ENCODE data around the gene USP40.

Gene USP40

GRCh38 chr2:233480490-233481202, 85.9 kb downstream of the USP40 start:
- Histone ChIP-seq H3K4me3 (no peak overlapping the region), H3K27ac (no peak overlapping the region)
- DNase-seq (ENCODE audit: low spot score): no peak
- no peak for TF ChIP-seq CTCF (IDR thresholded peaks at IDR 0.05)

GRCh38 chr2:233479616-233480489, 86.7 kb downstream of the USP40 start:
- no peak overlapping the region for H3K27ac ChIP-seq
- TF ChIP-seq CTCF (IDR thresholded peaks at IDR 0.05): no peak
- no peak for DNase-seq (ENCODE audit: low spot score)
- no peak overlapping the region for H3K4me3 ChIP-seq

GRCh38 chr2:233477548-233478433, 88.8 kb downstream of the USP40 start:
- Histone ChIP-seq H3K4me3 (no peak overlapping the region), H3K27ac (no peak overlapping the region)
- DNase-seq (ENCODE audit: low spot score): no peak
- TF ChIP-seq CTCF (IDR thresholded peaks at IDR 0.05): no peak

- DNase-seq (ENCODE audit: low spot score): no peak
- H3K27ac ChIP-seq: no peak overlapping the region
- no peak for TF ChIP-seq CTCF (IDR thresholded peaks at IDR 0.05)
These were observed 89.7 kb downstream of the USP40 start for GRCh38 chr2:233476651-233477547.

GRCh38 chr2:233476063-233476410, 90.5 kb downstream of the USP40 start:
- no peak for DNase-seq (ENCODE audit: low spot score)
- H3K4me3 ChIP-seq: no peak overlapping the region
- peak overlapping the region in 1 of 2 donors; percentile 70 for H3K27ac ChIP-seq
- TF ChIP-seq CTCF (IDR thresholded peaks at IDR 0.05): no peak

More at GRCh38 chr2:233476651-233477547, 89.7 kb downstream of the USP40 start:
- H3K4me3 ChIP-seq: no peak overlapping the region

Measured in coronary artery (tissue), 2 donors.